ENCODE results near the gene ZIC4.

- TF ChIP-seq CTCF (IDR thresholded peaks at IDR 0.05; ENCODE audit: low read depth, low read length, missing input control): no peak
- no peak for TF ChIP-seq REST (IDR thresholded peaks at IDR 0.05)
- no peak for TF ChIP-seq ZBTB33 (IDR thresholded peaks at IDR 0.05)
- no peak for TF ChIP-seq EGR1 (IDR thresholded peaks at IDR 0.05; ENCODE audit: low read depth in 2 of 2)
Observed at GRCh38 chr3:147401421-147401820, 4.9 kb downstream of the ZIC4 start.
